T-helper 17 cell (primary cell): ENCODE results near the gene MAIP1. TPM values are rescaled to one million over a fixed set of nuclear protein-coding genes. Genes with fewer than 3 reads are reported as not detected.
A peak's percentile ranks its signal among the peaks of the same experiment; 100 is the strongest.

Experiments
- ATAC-seq: fragments of 150-1000 bp; cut with Tn5 transposase; 2 replicates; pipeline ENCODE4 v1.10.0; 2021; ENCODE audit warnings: mild to moderate bottlenecking, moderate library complexity
- DNase-seq, 3 donors: peaks; one replicate each; pipeline versions ENCODE4 v3.0.0 to v3.0.0-alpha.2; 2020 to 2021
- H3K9me3 ChIP-seq: one replicate; pipeline ENCODE4 v1.7.0; 2013; ENCODE audit warnings: low read length, mild to moderate bottlenecking; ENCODE audit not compliant: control insufficient read depth, poor library complexity, severe bottlenecking
- H3K27ac Mint-ChIP-seq: one replicate; pipeline ENCODE4 v1.8.0; 2022; ENCODE audit warnings: mild to moderate bottlenecking, moderate library complexity, mixed read lengths
- H3K27me3 Mint-ChIP-seq: one replicate; pipeline ENCODE4 v1.8.0; 2022; ENCODE audit warnings: mixed read lengths
- H3K36me3 Mint-ChIP-seq: one replicate; pipeline ENCODE4 v1.8.0; 2022; ENCODE audit warnings: low read depth, mixed read lengths
- H3K4me1 Mint-ChIP-seq: one replicate; pipeline ENCODE4 v1.8.0; 2022; ENCODE audit warnings: mild to moderate bottlenecking, mixed read lengths
- H3K4me3 Mint-ChIP-seq: one replicate; pipeline ENCODE4 v1.8.0; 2022; ENCODE audit warnings: mild to moderate bottlenecking, moderate library complexity, mixed read lengths
- total RNA-seq, 4 donors: library from RNA in 2 of 4; stranded (reverse) in 2 of 4; gene quantifications; one replicate each; pipeline ENCODE4 v1.2.3 and lab custom pipeline; 2022 to 2026

Gene MAIP1
- total RNA-seq, 2 donors from 2014 or later: 19.8 to 29.4 TPM

GRCh38 chr2:199985625-199986207 is 30.3 kb downstream of the MAIP1 start:
- Mint-ChIP-seq H3K36me3 (no peaks in the 10 kb centered on the region), H3K4me1 (peaks cover 5% of the 10 kb centered on the region), H3K27me3 (peaks cover 9% of the 10 kb centered on the region), H3K4me3 (no peak overlapping the region), H3K27ac (no peak overlapping the region)
- DNase-seq: peak in 1 of 3 donors; percentile 28
- no peaks in the 10 kb centered on the region for H3K9me3 ChIP-seq
- peak; percentile 79 for ATAC-seq

DNA sequence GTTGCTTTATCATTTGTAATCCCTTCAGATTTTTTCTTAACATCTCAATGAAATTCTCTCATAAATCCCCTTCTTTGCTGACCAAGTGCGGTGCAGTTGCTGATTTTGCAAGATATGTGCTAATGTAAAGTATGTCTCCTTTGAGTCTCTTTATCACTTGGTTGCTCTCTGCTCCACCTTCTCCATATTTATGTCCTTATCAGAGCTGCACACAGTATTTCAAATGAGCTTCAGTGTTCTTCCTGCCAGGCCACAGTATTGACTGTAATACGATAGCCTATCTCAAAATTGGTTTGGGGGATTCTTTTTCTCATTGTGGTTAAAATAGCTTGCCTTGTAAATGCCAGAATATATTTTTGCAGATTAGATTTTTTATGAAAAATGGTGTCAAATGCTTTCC is 32.2 kb downstream of the MAIP1 start:
- no peaks in the 10 kb centered on the region for H3K9me3 ChIP-seq
- Mint-ChIP-seq H3K27me3 (peaks cover 5% of the 10 kb centered on the region), H3K4me1 (peaks cover 4% of the 10 kb centered on the region), H3K4me3 (no peak overlapping the region), H3K27ac (no peak overlapping the region), H3K36me3 (no peaks in the 10 kb centered on the region)
- no peak for DNase-seq
- no peak for ATAC-seq

DNA sequence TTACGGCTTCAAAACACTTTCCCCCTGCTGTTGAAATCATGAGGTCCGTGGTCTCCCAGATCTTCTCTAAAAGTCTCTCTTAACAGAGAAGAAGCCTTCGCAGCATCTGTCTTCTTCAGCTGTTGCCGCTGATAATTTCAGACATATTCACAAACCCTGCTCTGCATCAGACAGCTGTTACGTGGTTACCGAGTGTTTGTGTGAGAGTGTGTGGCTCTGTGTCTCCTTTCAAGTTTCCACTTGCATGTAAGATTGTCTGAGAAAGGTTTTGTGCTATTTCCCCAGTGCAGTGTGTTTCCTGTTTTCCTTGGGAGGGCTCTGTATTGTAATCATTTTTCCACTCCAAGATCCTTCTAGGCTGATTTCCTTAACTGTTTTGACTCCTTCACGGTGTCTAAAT is 32.8 kb downstream of the MAIP1 start:
- no peak overlapping the region for H3K27ac Mint-ChIP-seq
- no peak for DNase-seq
- peaks cover 5% of the 10 kb centered on the region for H3K27me3 Mint-ChIP-seq
- no peak for ATAC-seq
- peaks cover 3% of the 10 kb centered on the region for H3K4me1 Mint-ChIP-seq
- H3K9me3 ChIP-seq: no peaks in the 10 kb centered on the region
- H3K4me3 Mint-ChIP-seq: no peak overlapping the region
- H3K36me3 Mint-ChIP-seq: no peaks in the 10 kb centered on the region

DNA sequence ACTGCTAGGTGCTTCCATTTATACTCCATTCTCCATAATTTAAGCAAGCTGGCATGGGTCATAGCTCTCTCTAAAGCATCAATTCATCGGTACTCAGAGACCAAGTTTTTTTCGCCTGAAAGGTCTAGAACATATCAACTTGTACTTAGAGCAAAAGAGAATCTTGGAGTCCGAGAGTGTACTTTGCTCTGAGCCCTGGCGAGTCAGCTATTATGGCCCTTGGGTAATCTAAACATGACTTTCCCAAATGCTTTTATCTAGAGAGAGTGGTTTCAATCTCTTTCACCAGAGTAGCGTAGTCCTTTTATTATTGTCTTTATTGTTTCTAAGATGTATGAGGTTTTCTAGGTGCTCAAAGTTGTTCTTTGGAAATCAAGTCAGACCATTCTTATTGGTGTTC is 34.4 kb downstream of the MAIP1 start:
- Mint-ChIP-seq H3K4me1 (peaks cover 3% of the 10 kb centered on the region), H3K27me3 (peaks cover 5% of the 10 kb centered on the region), H3K36me3 (no peaks in the 10 kb centered on the region), H3K4me3 (no peak overlapping the region), H3K27ac (no peak overlapping the region)
- no peak for DNase-seq
- no peak for ATAC-seq
- H3K9me3 ChIP-seq: no peaks in the 10 kb centered on the region

DNA sequence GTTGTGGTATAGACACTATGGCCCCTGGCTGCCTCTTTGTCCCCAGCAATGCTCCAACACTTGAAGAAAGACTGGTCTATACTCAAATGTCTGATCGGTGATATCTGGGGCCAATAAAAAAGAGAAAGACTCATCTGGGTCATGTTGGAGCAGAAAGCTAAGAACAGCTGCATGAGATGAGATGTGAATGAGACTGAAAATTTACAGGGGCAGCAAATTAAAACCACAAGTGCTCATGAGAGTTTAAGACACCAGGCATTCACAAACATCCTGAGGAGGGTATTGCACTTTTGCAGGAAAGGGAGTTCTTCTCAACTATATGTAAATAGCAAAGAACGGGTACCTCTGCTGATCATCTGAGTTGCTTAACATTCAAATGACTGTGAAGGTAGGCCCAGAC is 36.3 kb downstream of the MAIP1 start:
- peaks cover 9% of the 10 kb centered on the region for H3K27me3 Mint-ChIP-seq
- no peak for ATAC-seq

DNA sequence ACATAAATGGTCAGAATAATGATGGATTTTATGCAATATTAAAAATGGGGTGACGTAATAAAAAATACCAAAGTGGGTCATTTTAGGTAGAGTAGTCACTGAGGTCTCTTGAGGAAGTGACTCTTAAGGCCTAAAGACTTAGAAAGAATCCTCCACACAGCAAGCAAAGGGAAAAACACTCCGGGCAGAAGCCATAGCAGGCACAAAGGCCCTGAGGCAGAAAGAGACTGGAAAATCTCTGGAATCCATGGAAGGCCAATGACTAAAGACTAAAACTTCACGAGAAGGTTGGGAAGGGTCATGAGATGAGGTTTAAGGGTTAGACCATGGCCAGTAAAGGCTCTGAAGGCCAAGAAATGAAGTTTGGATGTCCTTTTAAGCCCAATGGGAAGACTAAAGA is 36.9 kb downstream of the MAIP1 start:
- ATAC-seq (no peak), DNase-seq (no peak)
- H3K4me1 Mint-ChIP-seq: no peaks in the 10 kb centered on the region
- H3K4me3 Mint-ChIP-seq: no peak overlapping the region
- no peaks in the 10 kb centered on the region for H3K36me3 Mint-ChIP-seq
- peaks cover 9% of the 10 kb centered on the region for H3K27me3 Mint-ChIP-seq
- no peaks in the 10 kb centered on the region for H3K9me3 ChIP-seq
- H3K27ac Mint-ChIP-seq: no peak overlapping the region

More for the DNA sequence above, 36.3 kb downstream of the MAIP1 start:
- no peaks in the 10 kb centered on the region for H3K36me3 Mint-ChIP-seq
- no peak overlapping the region for H3K27ac Mint-ChIP-seq
- H3K4me3 Mint-ChIP-seq: no peak overlapping the region
- H3K9me3 ChIP-seq: no peaks in the 10 kb centered on the region
- DNase-seq: no peak
- no peaks in the 10 kb centered on the region for H3K4me1 Mint-ChIP-seq

DNA sequence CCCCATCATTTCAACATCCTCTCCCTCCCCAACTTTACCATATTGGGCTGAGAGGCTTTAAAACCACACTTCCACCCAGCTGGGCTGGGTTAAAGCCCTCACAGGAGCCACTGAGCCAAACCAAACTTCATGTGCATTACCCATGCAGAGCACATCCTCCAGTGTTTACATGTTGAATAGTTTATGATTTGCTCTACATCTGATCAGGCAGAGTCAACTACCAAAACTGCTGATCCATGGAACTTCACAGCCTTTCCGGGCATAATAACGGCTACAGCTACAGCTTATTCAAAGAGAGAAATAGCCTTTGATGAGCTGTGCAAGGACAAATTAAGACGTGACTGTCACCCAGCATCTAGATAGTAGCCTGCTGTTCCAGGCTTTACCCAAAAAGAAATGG is 39.0 kb downstream of the MAIP1 start:
- no peaks in the 10 kb centered on the region for H3K4me1 Mint-ChIP-seq

GRCh38 chr2:199994896-199995295 is 39.5 kb downstream of the MAIP1 start:
- DNase-seq: no peak

More for the DNA sequence above, 39.0 kb downstream of the MAIP1 start:
- peaks cover 10% of the 10 kb centered on the region for H3K27me3 Mint-ChIP-seq
- H3K9me3 ChIP-seq: no peaks in the 10 kb centered on the region
- H3K36me3 Mint-ChIP-seq: no peaks in the 10 kb centered on the region
- no peak for DNase-seq
- H3K27ac Mint-ChIP-seq: no peak overlapping the region
- ATAC-seq: no peak
- H3K4me3 Mint-ChIP-seq: no peak overlapping the region

GRCh38 chr2:199997296-199997695 is 41.9 kb downstream of the MAIP1 start:
- H3K27ac Mint-ChIP-seq: no peak overlapping the region
- H3K4me1 Mint-ChIP-seq: no peaks in the 10 kb centered on the region
- H3K9me3 ChIP-seq: no peaks in the 10 kb centered on the region
- H3K4me3 Mint-ChIP-seq: no peak overlapping the region
- DNase-seq (no peak), ATAC-seq (no peak)
- H3K36me3 Mint-ChIP-seq: peaks cover 2% of the 10 kb centered on the region
- peaks cover 18% of the 10 kb centered on the region for H3K27me3 Mint-ChIP-seq

More at GRCh38 chr2:199994896-199995295, 39.5 kb downstream of the MAIP1 start:
- H3K27ac Mint-ChIP-seq: no peak overlapping the region
- H3K4me3 Mint-ChIP-seq: no peak overlapping the region
- H3K27me3 Mint-ChIP-seq: peaks cover 9% of the 10 kb centered on the region
- ATAC-seq: no peak
- no peaks in the 10 kb centered on the region for H3K36me3 Mint-ChIP-seq
- no peaks in the 10 kb centered on the region for H3K4me1 Mint-ChIP-seq
- H3K9me3 ChIP-seq: no peaks in the 10 kb centered on the region

DNA sequence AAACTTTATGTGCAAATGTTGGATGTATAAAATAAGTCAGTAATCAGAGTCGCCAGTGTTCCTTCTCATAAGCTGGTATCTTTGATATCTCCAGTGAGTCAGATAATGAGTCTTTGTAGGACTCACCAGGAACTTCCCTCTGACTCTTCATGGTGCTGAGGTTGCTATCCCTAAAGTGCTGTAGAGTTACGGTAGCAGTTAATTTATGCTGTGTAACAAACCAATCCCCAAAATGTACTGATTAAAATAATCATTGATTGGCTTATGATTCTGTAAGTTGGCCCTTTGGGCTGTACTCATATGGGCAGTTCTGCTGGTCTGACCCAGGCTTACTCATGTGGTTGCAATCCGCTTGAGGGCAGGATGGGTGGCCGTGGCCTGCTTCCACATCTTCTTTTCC is 43.8 kb downstream of the MAIP1 start:
- ATAC-seq (no peak), DNase-seq (no peak)
- H3K27me3 Mint-ChIP-seq: peaks cover 24% of the 10 kb centered on the region
- no peak overlapping the region for H3K27ac Mint-ChIP-seq
- H3K4me3 Mint-ChIP-seq: no peak overlapping the region
- no peaks in the 10 kb centered on the region for H3K4me1 Mint-ChIP-seq
- H3K9me3 ChIP-seq: no peaks in the 10 kb centered on the region
- peaks cover 3% of the 10 kb centered on the region for H3K36me3 Mint-ChIP-seq

- Mint-ChIP-seq H3K27me3 (peaks cover 20% of the 10 kb centered on the region), H3K27ac (no peak overlapping the region), H3K36me3 (peaks cover 3% of the 10 kb centered on the region), H3K4me3 (no peak overlapping the region), H3K4me1 (no peaks in the 10 kb centered on the region)
- DNase-seq (no peak), ATAC-seq (no peak)
- H3K9me3 ChIP-seq: no peaks in the 10 kb centered on the region
Observed at GRCh38 chr2:200000444-200001163, 45.2 kb downstream of the MAIP1 start.

DNA sequence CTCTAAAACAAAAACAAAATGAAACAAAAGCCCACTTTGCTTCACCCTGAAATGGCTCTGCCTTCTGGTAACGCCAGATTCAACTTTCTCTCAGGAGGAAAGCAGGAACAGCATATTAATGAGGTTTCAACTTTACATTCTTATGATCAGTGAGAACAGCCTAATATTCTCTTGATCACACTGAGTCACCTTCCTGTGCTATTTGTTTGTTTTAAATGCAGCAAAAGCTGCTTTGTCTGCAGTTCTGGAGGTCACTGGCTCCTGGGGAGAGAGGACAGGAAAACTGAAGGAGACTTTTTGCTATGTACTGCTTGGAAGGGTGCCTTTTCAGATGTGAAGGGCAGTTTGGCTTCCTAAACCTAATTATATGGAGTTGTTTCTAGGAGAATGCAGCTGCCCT is 48.1 kb downstream of the MAIP1 start:
- no peak for ATAC-seq
- Mint-ChIP-seq H3K27me3 (peaks cover 29% of the 10 kb centered on the region), H3K4me3 (no peak overlapping the region), H3K27ac (no peak overlapping the region), H3K4me1 (no peaks in the 10 kb centered on the region), H3K36me3 (peaks cover 3% of the 10 kb centered on the region)
- H3K9me3 ChIP-seq: no peaks in the 10 kb centered on the region
- DNase-seq: no peak

DNA sequence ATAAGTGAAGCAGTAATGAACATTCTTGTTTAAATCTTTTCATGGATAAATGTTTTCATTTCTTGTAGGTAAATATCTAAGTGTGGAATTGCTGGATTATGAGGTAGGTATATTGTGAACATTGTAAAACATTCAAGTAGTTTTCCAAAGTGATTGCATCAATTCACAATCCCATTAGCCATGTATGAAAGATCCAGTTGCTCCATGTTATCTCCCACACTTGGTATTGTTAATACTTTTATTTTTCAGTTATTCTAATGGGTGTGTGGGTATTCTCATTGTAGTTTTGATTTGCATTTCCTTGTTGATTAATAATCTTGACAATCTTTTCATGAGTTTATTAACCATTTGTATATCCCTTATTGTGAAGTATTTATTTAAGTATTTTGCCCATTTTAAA is 50.3 kb downstream of the MAIP1 start:
- no peaks in the 10 kb centered on the region for H3K4me1 Mint-ChIP-seq
- ATAC-seq: no peak
- H3K27me3 Mint-ChIP-seq: peaks cover 28% of the 10 kb centered on the region
- H3K27ac Mint-ChIP-seq: no peak overlapping the region
- DNase-seq: no peak
- peaks cover 3% of the 10 kb centered on the region for H3K36me3 Mint-ChIP-seq
- H3K9me3 ChIP-seq: no peaks in the 10 kb centered on the region
- H3K4me3 Mint-ChIP-seq: no peak overlapping the region

GRCh38 chr2:200007306-200007705 is 51.9 kb downstream of the MAIP1 start:
- H3K4me3 Mint-ChIP-seq: no peak overlapping the region
- ATAC-seq (no peak), DNase-seq (no peak)
- no peak overlapping the region for H3K27ac Mint-ChIP-seq
- H3K36me3 Mint-ChIP-seq: peaks cover 1% of the 10 kb centered on the region
- H3K4me1 Mint-ChIP-seq: no peaks in the 10 kb centered on the region
- H3K9me3 ChIP-seq: no peaks in the 10 kb centered on the region
- peaks cover 23% of the 10 kb centered on the region for H3K27me3 Mint-ChIP-seq
